Prostate gland (tissue), 2 donors: ENCODE measurements around the gene DCP1B.

Experiments used
- CTCF ChIP-seq, 4 experiments: fragments of 200-600 bp in 2 of 4; fragments of 450-650 bp in 2 of 4; sonication (generic) in 2 of 4; IDR thresholded peaks; 1 replicate in 3 of 4; 2 replicates in 1 of 4; pipeline ENCODE4 v1.5.1; 2016 to 2019; ENCODE audit warnings: antibody characterized with exemption in 4 of 4, mild to moderate bottlenecking in 2 of 4, moderate library complexity in 2 of 4
- POLR2A ChIP-seq: fragments of 450-650 bp; IDR thresholded peaks from one replicate; pipeline ENCODE4 v1.6.1; 2016; ENCODE audit warnings: antibody characterized with exemption, mild to moderate bottlenecking
- POLR2AphosphoS5 ChIP-seq: sonication (generic); formaldehyde crosslinking; IDR thresholded peaks from one replicate; pipeline ENCODE4 v1.6.1; 2017; ENCODE audit warnings: antibody characterized with exemption

GRCh38 chr12:1937481-1938224 lies 66.6 kb downstream of the DCP1B start:
- TF ChIP-seq CTCF (IDR thresholded peaks at IDR 0.05), result no peak
- no peak for TF ChIP-seq POLR2AphosphoS5
- TF ChIP-seq POLR2A, result no peak
